ENCODE results near the gene CHRNA10.

- TF ChIP-seq, protein P1, sequence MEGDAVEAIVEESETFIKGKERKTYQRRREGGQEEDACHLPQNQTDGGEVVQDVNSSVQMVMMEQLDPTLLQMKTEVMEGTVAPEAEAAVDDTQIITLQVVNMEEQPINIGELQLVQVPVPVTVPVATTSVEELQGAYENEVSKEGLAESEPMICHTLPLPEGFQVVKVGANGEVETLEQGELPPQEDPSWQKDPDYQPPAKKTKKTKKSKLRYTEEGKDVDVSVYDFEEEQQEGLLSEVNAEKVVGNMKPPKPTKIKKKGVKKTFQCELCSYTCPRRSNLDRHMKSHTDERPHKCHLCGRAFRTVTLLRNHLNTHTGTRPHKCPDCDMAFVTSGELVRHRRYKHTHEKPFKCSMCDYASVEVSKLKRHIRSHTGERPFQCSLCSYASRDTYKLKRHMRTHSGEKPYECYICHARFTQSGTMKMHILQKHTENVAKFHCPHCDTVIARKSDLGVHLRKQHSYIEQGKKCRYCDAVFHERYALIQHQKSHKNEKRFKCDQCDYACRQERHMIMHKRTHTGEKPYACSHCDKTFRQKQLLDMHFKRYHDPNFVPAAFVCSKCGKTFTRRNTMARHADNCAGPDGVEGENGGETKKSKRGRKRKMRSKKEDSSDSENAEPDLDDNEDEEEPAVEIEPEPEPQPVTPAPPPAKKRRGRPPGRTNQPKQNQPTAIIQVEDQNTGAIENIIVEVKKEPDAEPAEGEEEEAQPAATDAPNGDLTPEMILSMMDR (conservative IDR thresholded peaks at IDR 0.05), result no peak
- TF ChIP-seq EZH2 (IDR thresholded peaks at IDR 0.05; ENCODE audit: low read depth), result no peak
Observed at GRCh38 chr11:3665336-3666022, 5.7 kb downstream of the CHRNA10 start.

Data from PC-9 (cell line).